GM19099 (cell line): ENCODE measurements around the gene AGPAT4.

ENCODE experiments used
- POLR2A ChIP-seq: IDR thresholded peaks from 3 replicates; pipeline ENCODE4 v1.6.1; 2011; ENCODE audit warnings: low read depth; ENCODE audit not compliant: insufficient read length; ENCODE audit errors: extremely low read depth

The AGPAT4 gene

DNA sequence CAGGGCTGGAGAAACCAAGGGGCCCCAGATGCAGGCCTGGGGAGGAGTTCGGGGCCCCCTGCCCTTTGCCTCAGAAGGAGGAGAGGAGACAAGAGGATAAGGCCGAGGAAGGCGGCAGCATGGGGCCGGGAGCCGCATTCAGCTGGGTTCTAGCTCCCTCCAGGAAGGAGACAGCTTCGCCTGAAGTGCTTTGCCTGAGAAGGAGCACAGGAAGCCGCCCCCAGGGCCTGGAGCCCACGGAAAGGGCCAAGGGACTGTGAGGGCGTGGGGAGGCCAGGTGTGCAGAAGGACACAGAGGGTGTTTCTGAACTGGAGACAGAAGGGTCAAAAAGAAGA lies 121.4 kb downstream of the AGPAT4 start:
- TF ChIP-seq POLR2A: no peak

DNA sequence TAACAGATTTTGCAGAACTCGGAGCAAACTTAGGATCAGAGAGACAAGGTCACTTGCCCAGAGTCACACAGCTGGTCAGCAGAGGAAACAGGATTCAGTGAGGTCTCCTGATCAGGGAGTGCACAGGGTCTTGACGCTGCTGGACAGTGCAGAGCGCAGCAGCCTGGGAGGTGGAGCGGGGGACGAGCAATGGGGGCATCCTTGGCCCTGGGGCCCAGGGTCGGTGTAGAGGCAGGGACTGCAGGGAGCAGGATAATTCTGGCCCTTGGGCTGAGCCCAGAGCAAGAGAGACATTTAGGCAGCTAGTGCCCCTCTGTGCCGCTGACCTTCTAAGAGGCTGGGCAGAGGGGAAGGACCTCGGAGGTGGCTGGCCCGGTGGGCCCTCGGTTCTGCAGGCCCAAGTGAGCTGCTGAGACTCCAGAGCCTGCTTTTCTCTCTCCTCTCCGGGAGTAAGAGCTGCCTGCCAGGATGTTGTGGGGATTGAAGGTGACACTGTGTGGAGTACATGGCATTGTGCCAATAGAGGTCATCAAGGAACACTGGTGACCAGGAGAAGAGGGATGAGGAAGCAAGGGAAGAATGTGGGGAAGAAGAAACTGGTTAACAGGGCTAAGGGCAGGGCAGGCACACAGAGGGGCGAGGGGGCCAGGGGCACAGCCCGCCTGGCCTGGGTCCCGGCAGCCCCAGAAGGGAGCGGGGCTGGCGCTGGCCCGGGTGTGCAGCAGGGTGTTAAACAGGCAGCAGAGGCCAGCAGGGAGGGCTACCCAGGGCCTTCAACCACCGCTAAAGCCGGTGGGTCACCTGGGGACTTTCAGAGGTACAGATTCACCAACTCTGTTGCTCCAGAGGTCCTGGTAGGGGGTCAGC lies 122.0 kb downstream of the AGPAT4 start:
- TF ChIP-seq POLR2A: no peak

DNA sequence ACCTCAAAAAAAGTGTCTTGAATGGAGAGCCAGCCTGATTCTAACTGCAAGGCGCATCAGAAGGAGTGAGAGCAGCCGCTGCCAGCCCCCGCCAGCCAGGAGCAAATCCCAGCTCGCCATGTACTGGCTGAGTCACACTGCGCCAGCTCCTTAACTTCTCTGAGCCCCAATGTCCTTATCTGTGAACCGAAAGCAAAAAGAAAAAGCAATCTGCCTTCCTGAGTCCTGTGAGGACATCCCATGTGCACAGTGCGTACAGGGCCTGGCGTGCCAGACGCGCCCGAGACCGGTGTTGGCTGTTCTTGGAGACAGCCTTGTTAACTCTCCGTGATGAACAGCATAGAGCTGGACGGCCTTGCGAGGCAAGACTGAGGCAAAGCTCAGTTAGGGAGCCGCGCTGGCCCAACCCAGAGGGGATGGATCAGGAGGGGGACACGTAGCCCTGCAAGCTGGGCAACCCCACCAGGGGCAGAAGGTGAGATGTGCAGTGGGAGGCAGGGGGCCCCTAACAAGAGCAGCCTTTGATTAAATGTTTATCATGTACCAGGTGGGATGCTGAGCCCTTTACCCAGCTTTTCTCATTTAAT lies 122.7 kb downstream of the AGPAT4 start:
- TF ChIP-seq POLR2A: no peak

DNA sequence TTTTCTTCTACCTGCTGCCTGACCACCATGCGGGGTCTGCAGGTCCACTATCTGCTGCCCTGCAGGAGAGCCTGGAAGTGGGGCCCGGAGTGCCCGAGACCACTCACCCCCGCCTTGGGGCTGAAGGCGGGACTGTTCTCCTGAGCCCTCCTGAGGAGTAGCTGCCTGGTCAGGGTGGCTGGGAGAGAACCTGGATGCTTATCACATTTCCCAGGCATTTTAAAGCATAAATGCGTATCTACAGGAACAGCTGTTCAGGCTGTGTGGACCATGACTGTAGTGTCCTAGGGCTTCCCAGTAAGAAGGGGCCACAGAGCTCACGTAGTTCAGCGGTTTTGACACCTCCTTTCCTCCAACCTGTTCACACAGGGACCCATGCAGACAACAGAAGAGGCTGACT lies 123.3 kb downstream of the AGPAT4 start:
- TF ChIP-seq POLR2A: no peak

DNA sequence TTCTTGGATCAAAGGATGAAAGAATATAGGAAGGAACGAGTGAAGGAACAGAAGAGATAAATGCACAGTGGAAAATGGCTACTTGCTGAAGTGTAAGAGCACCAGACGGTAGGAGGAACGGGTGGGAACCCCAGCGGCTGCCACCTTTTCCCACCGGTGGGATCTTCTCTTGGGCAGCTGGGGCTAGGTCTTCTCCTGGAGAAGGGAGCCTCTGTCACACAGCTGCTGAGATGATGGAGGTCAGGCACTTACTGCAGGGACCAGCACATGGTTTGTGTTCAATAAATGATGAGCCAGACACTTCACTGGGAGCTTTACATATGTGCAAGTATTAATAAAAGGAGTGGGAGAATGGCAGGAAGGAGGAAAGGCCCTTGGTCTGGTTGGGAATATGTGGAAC lies 123.7 kb downstream of the AGPAT4 start:
- no peak for TF ChIP-seq POLR2A

DNA sequence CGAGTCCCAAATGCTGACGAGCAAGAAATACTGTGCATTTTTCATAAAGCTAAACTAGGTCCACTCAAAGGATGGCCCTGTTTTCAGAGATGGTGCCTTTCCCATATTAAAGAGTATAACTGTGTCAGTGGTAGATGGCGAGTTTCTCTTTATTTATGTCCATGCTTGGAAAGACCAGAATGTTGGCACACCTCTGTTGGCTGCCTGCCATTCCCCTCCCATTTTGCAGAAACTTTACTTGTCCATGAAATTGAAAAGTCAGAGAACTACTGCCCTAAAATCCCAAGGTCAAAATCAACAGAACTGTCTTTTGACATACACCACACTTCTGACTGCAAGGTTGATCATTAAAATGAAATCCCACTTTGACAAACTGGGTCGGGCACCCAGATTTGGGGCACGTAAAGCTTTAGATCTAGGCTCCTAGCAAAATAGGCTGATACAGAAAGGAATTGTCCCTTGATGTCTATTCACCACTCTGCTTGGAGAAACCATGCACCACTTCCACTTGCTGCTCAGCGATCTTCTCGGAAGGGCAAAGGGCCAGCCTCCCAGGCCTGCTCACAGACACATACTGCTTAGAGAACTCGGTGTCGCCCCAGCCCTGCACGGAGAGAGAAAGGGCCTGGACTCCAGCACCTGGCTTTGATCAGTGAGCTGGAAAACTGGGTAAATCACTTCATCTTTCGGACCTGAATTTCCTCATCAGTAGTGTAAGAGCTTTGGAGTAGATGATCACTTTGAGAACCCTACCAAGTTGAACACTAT lies 130.0 kb downstream of the AGPAT4 start:
- TF ChIP-seq POLR2A: no peak

DNA sequence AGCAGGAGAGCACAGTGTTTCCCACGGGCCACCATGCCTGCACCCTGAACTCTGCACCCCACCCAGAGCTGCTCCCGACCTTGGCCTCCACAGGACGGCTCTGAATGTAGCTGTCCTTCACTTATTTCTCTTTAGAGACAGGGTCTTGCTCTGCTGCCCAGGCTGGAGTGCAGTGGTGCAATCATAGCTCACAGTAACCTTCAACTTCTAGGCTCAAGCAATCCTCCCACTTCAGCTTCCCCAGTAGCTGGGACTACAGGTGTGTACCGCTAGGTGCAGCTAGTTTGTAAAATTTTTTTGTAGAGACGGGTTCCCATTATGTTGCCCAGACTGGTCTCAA lies 130.9 kb downstream of the AGPAT4 start:
- TF ChIP-seq POLR2A: no peak

DNA sequence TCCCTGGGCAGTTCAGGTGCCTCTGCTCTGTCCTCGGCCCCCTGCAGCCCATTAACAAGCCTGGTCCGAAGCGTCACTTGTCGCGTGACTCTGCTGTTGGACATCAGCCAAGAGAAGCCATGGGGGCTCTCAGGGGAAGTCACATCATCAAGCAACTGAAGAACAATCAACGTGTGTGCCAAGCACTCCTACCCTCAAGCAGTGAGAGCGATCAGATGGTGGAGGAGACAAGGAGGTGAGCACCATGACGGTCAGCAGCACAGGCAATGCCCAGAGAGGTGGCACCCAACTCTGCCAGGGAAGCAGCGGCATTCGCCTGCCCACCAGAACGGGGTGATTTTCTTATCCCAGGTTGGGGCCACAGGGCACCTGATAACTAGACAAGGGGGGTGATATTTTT lies 132.7 kb downstream of the AGPAT4 start:
- no peak for TF ChIP-seq POLR2A

DNA sequence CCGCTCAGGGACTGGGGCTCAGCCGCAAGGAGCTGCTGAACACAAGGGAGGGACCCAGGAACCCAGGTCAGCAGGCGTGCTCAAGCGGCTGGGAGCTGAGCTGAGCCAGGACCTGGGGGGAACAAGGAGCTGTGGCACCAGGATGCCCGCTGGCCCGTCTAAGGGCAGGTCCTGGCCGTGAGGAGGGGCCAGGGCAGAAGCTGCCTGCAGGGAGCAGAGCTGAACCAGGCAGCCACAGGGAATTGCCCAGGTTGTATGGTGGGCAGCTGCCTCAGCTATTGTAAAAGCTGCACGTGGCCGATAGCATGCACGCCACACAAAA lies 133.3 kb downstream of the AGPAT4 start:
- no peak for TF ChIP-seq POLR2A

DNA sequence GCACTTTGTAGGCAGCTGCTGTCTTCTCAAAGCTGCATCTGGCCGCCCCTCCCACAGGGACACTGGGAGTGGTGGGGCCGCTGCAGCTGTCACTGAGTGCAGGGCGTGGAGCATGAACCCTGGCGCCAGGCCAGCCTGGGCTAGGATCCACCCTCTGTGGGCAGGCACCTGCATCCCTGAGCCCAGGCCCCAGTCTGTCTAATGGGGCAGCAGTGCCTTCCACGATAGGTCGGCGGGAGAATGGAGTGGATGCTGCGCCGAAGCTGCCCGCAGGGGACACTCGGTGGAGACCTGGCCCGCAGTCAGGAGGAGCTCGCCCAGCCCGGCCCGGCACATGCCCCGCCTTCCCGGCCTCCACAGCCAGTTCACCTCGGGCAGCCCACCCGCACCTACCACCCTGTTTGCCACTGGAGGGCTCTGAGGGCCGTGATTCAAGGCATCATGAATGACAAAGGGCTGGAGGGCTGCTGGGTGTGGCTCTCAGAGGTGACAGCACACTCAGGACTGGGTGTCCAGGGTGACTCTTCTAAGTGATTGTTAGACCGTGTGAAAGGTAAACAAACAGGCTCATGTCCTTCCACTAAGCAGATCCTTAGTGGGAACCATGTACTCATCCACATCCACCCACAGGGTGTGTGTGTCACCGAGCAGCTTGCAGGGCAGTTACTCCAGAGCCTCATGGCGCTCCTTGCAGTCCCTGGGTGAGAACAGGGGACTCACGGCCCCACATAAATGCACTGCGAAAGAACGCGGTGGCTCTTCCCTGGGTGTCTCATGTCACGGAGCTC lies 133.9 kb downstream of the AGPAT4 start:
- no peak for TF ChIP-seq POLR2A

DNA sequence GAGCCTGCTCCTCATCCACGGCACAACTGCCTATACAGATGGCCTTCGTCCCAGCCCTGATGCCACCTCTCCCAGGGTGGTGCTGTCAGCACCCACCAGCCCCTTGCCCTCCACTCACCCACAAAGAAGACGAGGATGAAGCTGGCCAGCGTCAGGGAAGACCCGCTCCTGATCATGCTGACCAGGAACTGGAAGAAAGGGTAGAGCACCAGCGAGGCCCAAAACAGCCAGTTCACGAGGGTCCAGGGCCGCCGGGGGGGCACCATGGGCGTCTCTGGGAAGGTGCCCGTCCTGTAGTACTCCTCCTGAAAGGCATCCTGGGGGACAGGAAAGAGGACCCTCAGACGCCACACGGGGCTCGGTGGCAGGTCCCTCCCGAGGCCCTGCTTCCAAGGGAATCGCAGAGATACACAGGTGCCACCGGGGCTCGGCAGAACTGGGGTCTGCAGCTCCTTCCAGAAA lies 134.5 kb downstream of the AGPAT4 start:
- no peak for TF ChIP-seq POLR2A

DNA sequence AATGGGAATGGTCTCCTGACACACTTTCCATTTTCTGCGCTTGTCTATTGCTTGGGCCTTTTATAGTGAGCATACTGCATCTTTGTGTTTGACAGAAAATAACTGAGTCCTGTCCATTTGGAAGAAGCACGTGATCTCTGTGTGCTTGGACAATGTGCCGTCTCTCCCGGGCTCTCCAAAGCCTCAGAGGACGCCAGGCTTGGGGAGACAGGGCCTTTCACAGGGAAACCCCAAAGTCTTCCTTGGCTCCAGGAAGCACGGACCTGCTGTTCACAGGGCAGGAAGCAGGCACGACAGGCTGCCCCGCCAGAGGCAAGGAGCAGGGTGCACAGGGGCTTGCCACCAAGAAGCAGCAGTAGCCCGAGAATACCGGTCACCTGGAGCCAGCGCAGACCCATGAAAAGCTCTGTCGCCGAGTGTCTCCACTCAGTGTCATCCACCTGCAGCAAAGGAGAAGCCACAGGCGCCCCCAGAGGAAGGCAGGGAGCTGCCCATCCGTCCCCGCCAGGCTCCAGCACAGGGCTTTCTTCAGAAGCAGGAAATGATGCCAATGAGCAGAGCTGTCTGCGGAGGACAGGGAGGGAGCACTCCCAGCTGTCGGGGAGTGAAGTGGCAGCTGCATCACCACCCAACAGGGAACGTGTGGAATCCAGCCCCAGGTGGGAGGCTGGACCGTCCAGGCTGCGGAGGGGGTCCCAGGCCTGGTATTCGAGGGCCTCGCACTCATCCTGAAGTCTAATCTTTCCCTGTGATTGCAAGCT lies 135.1 kb downstream of the AGPAT4 start:
- TF ChIP-seq POLR2A: no peak

DNA sequence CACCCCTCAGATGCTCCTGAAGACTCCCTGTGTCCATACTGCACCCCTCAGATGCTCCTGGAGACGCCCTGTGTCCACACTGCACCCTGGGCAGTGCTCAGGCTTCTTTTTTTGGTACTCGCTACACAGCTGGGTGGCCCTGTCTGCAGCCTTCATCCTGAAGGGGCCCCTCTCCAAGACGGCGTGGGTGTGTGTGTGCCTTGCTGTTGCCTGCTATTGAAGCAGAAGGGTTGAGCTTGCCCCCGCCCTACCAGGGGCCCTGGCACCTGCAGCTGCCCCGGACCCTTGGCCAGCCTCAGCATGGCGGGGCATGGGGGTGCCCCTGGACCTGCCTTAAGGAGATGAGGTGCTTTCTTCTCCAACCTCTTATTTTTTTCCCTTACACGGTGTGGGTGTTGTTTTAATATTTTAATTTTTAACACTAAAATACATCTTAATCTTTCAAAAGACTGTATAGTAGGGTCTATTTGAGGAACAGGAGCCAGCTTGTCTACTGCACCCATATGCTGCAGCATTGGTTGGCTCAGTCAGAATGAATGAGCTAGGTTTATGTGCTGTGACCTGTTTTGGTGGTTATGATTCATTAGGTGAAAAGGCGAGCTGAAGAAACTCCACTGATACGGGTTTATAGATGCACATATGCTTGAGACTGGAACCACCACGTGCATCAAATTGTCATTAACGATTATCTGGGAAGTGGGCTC lies 135.9 kb downstream of the AGPAT4 start:
- no peak for TF ChIP-seq POLR2A

DNA sequence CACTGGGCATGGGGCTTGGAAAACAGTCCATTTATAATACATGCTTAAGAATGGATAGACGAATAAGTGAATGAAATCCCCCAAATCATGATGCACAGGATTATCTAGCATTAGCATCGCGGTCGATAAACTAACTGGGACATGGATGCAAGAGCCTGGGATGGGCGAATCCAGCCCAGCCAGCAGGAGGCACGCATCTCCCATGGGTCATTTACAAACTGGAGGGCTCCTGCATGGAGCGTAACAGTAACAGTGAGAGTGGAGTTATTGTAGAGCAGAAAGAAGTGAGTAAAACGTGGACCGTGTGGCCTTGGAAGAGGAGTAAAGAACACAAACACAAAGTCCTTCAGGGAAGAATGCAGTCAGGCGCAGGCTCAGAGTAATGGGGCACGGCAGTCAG lies 136.5 kb downstream of the AGPAT4 start:
- no peak for TF ChIP-seq POLR2A
